Activated CD4-positive, alpha-beta T cell treated with anti-CD3 and anti-CD28 coated beads, Interleukin-2, Interleukin-4, amounts not matched to agents 100 ng/mL and 50 ng/mL, durations not matched to agents 16 hours and 8 hours (primary cell): ENCODE measurements around the gene TBX21.

Experiments used
- DNase-seq: peaks from one replicate; pipeline ENCODE4 v3.0.0-alpha.2; 2020; ENCODE audit warnings: low spot score

The TBX21 gene

GRCh38 chr17:47733047-47733673, at the start of gene TBX21:
Gene TBX21, plus strand, starts transcription at chr17:47733236. Its CDS starts 219 bp downstream, at chr17:47733455.
- DNase-seq, result peak; percentile 95

GRCh38 chr17:47684025-47684424, 49.0 kb upstream of the TBX21 start:
- no peak for DNase-seq

GRCh38 chr17:47684535-47685193, 48.4 kb upstream of the TBX21 start:
- DNase-seq, result no peak

- DNase-seq, result no peak
Observed at GRCh38 chr17:47685556-47686275, 47.3 kb upstream of the TBX21 start.

- no peak for DNase-seq
Observed at GRCh38 chr17:47686276-47686635, 46.8 kb upstream of the TBX21 start.

- no peak for DNase-seq
Observed at GRCh38 chr17:47686664-47687327, 46.2 kb upstream of the TBX21 start.

GRCh38 chr17:47687328-47687690, 45.7 kb upstream of the TBX21 start:
- no peak for DNase-seq

- no peak for DNase-seq
Observed at GRCh38 chr17:47687748-47688147, 45.3 kb upstream of the TBX21 start.

- DNase-seq, result peak; percentile 60
Observed at GRCh38 chr17:47690121-47690520, 42.9 kb upstream of the TBX21 start.

GRCh38 chr17:47692137-47692894, 40.7 kb upstream of the TBX21 start:
- DNase-seq, result no peak

- no peak for DNase-seq
Observed at GRCh38 chr17:47692895-47693730, 39.9 kb upstream of the TBX21 start.

- DNase-seq, result peak; percentile 44
Observed at GRCh38 chr17:47693731-47694580, 39.1 kb upstream of the TBX21 start, which contains the start of gene TBKBP1. Gene TBKBP1, plus strand, starts transcription at chr17:47694161. Its CDS starts 1,952 bp downstream, at chr17:47696113.

- DNase-seq, result peak; percentile 44
Observed at GRCh38 chr17:47694581-47695428, 38.2 kb upstream of the TBX21 start.

- DNase-seq, result no peak
Observed at GRCh38 chr17:47695429-47696376, 37.3 kb upstream of the TBX21 start.

- DNase-seq, result no peak
Observed at GRCh38 chr17:47696717-47697642, 36.1 kb upstream of the TBX21 start.

- no peak for DNase-seq
Observed at GRCh38 chr17:47697906-47698711, 34.9 kb upstream of the TBX21 start.
